ENCODE data around the gene PURA. TPM values are rescaled to one million over a fixed set of nuclear protein-coding genes. Genes with fewer than 3 reads are reported as not detected.

The PURA gene
- total RNA-seq (2014; rRNA removed; shearing (Covaris generic)): 9.9 and 11.3 TPM in 2 replicates

DNA sequence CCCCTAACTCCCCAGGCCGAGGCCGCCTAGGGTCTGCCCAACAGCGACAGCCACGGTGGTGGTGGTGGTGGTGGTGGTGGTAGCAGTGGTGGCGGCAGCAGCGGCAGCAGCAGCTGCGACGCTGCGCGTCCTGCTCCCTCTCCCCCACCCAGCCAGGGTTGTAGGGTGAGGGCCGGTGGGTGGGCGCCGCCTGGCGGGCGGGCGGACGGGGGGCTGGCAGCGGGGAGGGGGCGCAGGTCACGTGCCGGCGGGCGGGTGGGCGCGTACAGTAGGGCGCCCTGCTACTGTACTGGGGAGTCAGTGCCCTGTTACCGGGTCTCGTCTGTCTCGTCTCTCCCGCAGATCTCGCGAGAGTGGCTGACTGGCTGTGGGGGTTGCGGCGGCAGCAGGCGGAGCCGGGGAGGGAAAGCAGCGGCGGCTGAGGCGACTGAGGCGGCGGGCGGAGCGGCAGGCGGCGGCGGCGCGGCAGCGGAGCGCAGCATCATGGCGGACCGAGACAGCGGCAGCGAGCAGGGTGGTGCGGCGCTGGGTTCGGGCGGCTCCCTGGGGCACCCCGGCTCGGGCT, at the start of gene PURA:
Gene PURA, plus strand, starts transcription at position 411 of the 565 bp plus-strand sequence. Its CDS starts 73 bp downstream, at position 484.
- DNase-seq (ENCODE audit: low spot score): peak; percentile 92

DNA sequence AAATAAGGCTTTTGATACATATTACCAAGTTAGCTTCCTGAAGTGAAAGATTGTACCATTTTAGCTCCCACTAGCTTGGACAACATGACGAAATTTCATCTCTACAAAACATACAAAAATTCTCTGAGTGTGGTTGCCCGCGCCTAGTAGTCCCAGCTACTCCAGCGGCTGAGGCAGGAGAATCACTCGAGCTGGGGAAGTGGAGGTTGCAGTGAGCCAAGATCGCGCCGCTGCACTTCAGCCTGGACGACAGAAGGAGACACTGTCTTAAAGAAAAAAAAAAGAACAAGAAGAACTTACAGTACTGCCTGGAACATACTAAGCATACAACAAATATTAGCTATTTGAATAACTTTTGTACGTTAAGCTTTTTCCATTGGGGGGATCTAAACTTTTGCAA, 41.1 kb upstream of the PURA start:
- DNase-seq (ENCODE audit: low spot score): no peak

DNA sequence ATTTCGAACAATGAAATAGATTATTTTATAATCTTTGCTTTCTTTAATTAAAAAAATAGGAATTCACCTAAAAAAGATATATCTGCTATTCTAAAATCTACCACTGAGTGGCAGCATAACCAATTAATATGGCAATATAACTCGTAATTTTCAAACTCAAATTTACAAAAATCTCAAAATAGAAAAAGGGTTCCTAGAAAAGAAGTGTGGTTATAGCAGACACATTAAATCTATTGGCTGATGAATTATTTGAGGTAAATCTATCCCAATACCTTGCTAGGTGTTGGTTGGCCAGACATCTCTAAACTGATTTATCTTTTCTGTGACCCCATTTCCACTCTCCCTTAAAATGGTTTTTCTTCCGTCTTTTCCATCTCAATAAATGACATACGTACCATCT, 40.6 kb upstream of the PURA start:
- DNase-seq (ENCODE audit: low spot score): peak; percentile 42

DNA sequence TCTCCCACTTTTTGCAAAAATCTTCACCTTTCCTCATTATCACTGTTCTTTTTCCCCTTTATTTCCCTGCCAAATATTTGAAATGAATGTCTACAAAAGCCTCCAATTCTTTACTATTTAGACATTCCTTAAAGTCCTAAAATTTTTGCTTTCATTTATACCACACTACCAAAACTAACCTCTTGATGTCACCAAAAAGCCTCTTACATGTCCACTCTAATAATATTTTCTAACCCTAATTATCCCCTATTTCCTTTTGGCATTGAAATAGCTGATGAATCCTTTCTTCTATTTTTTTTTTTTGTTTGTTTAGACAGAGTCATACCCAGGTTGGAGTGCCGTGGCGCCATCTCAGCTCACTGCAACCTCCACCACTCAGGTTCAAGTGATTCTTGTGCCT, 38.5 kb upstream of the PURA start:
- DNase-seq (ENCODE audit: low spot score): peak; percentile 11

DNA sequence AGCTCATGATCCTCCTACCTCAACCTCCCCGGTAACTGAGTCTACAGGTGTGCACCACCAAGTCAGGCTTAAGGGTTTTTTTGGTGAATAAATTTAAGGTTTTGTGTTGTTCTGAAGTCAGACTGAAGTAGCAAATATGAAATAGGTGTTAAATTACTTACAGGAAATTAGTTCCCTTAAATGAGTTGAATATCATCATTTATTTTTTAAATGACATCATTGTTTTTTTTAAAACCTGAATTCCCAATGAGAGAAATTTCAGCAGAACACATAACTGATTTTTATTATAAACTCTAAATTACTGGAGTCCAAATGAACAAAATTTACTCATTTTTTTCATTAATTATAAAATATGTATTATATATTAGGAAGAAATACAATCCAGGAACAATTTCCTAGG, 37.8 kb upstream of the PURA start:
- DNase-seq (ENCODE audit: low spot score): no peak

DNA sequence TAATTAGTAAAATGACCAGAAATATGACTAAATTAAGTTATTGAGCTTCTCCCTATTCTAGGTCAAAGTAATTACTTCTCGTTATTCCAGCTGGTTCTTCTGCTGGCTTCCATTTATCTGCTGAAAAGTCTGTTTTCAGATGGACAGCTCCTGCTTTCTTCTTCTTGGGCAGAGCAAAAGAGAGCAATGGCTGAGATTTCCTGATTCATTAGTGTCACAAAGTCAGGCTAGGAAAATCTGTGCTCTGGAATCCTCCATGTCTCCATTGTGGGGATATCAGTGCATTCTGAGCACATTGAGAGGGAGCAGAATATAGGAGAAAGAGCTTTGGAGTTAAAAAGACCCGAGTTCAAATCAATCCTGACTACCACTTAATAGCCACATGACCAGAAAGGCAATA, 37.1 kb upstream of the PURA start:
- no peak for DNase-seq (ENCODE audit: low spot score)

DNA sequence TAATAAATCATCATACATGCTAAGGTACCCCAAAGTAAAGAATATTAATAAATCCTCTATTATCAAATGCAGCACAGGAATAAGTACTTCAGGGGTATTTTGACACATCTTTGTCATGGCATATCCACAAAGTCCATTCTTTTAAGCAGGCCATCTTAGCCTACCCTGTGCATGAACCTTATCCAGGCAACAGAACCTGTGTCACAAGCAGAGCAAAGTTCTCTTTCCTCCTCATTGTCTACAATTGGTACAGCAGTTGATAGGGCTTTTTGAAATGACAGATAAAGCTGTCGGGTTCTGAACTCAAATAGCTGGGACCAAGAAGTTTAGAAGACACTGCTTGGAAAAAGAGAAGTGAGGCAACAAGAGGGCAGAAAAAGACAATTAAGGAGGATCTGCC, 30.8 kb upstream of the PURA start:
- no peak for DNase-seq (ENCODE audit: low spot score)

DNA sequence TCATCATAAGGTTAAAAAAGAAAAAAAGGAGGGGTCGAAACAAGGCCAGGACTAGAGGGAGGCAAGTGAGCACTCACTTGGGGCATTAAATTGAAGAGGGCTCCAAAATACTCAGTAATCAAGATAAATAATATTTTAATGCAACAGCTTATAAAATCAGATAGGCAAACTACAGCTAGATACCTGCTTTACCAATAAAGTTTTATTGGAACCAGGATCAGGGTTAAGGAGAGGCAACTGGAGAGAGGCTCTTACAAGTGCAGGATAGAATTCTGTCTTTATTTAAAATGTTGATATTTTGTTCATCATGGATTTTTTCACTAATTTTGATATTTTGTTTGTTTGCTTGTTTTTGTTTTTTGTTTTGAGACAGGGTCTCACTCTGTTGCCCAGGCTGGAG, 30.3 kb upstream of the PURA start:
- DNase-seq (ENCODE audit: low spot score): no peak

DNA sequence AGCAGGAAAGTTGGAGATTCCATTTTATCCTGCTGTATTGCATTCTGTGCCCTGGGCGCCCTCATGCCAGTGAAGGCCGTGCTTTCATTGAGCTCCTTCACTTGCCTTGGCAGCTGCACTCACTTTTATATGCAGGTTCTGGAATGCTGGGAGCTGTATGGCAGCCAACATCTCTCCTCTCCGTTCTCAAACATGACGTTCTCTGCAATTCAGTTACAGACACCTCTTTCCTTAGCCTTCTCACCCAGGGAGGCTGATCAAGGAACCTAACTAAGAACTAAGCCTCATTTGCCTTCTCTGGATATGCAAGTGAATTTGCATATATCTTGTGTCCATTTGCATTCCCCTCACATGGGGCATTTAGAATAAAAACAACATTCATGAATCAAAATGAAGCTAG, 29.4 kb upstream of the PURA start:
- DNase-seq (ENCODE audit: low spot score): no peak

DNA sequence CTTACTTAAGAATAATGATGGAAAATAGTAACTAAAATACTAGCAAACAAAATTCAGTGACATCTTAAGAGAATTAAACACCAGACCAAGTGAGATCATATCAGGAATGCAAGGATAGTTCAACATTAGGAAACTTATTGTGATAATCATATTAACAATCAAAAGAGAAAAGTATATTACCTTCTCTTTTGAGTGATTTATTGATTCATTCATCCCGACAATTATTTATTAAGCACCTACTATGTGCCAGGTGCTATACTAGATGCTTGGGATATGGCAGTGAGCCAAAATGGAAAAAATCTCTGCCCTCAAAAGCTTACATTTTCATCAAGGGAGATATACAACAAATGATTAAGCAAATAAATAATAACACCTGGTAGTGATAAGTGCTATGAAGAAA, 23.7 kb upstream of the PURA start:
- no peak for DNase-seq (ENCODE audit: low spot score)

DNA sequence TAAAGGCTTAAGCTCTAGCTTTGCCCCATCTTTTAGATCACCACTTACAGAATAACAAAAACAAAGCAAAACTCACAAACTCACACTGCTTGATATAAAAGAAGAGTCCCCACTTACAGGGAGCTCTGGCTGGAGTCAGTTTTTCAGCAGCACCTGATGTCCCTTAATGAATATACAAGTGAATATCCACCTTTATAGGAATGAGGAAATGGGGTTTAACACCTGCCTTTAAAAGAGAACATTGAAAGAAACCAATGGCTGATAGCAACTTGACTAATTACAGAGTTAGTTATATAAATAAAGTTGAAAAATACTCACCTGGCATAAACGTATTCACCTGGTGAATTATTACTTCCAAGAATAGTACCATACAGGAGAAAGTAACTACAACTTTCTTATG, 20.7 kb upstream of the PURA start:
- no peak for DNase-seq (ENCODE audit: low spot score)

DNA sequence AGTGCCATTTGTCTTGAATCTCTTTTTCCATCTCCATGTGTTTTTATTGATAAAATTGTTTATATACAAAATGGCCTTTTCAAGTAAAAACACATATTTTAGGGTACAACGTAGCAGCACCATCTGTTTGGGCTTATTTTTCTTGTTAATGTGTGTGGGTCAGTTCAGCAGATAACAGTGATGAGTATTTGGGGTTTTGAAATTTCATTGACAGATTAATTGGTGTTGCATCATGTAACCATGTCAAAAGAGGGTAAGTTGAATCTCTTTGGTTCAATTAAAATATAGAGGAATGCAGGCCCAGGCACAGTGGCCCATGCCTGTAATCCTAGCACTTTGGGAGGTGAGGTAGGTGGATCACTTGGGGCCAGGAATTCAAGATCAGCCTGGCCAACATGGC, 20.0 kb upstream of the PURA start:
- DNase-seq (ENCODE audit: low spot score): no peak

DNA sequence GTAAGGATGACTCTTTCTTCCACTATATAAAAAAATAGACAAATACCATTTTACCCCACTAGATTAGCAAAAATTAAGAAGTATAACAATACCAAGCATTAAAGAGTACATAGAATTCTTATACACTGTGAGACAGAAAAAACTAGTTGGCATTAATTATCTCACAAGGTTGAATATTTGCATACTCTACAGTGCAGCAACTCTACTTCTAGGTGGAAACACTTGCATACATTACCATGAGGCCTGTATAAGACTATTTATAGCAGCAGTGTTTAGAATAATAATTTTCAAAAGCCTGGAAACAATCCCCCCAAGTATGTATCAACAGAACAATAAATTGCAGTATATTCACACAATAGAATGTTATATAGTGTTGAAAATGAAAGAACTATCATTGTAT, 19.0 kb upstream of the PURA start:
- no peak for DNase-seq (ENCODE audit: low spot score)

DNA sequence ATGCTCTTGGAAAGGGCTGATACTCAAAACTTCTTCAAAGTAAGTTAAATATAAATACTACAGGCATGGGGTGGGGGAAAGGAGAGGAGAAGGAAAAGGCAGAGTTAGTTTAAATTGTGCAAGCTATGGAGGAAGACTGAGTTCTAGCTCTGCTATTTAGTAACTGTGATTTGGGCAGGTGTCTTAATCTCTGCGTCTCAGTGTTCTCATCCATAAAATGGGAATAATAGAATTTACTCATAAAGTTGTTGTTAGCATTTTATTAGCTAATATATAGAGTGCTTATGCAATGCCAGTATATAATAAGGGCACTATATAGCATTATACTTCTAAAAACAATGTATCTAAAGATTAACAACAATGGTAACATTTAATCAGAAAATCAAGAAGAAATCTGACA, 12.7 kb upstream of the PURA start:
- DNase-seq (ENCODE audit: low spot score): no peak

DNA sequence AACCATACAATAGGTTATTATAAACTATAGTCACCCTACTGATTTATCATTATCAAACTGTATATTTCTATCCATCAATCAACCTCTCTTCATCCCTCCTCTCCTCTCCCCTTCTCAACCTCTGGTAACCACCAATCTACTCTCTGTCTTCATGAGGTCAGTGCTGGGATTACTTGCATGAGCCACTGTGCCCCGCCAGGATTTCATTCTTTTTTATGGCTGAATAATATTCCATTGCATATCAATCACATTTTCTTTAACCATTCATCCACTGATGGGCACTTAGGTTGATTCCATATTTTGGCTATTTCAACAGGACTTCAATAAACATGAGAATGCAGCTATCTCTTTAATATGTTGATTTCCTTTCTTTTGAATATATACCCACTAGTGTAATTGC, 10.8 kb upstream of the PURA start:
- DNase-seq (ENCODE audit: low spot score): no peak

DNA sequence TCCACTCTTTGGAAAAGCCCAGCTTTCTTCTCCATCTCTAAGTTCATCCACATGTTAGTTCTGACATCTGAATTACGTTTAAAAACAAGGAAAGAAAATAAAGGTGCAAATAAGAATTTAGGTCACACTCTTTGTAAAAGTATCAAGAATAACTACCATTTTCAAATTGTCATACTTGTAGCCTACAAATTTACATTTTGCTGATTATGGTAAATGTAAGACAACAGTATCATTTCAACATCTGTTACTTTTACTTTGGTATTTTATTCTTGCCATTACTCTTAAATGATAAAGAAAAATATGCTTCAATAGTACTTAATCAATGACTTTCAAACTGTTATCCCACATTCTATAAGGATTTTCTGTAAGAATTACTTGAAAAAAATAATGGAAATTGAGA, 9.8 kb upstream of the PURA start:
- DNase-seq (ENCODE audit: low spot score): no peak

DNA sequence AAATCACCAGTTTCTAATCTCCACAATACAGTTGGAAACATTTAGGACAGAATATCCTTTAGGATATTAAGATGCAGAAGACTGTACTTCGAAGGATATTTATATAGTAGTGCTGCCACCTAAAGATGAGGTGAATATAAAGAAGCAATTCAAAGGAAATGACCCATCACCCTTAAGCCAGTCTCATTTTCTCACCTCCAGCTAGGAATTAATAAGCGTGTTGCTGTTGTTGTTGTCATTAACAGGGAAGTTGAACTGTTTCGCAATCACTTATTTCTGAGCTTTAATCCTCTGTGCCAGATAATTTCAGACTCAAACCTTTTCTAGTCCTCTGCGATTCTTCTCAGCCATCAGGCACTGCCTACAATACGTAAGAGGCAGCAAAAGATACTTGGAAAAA, 7.8 kb upstream of the PURA start:
- DNase-seq (ENCODE audit: low spot score): peak; percentile 22

DNA sequence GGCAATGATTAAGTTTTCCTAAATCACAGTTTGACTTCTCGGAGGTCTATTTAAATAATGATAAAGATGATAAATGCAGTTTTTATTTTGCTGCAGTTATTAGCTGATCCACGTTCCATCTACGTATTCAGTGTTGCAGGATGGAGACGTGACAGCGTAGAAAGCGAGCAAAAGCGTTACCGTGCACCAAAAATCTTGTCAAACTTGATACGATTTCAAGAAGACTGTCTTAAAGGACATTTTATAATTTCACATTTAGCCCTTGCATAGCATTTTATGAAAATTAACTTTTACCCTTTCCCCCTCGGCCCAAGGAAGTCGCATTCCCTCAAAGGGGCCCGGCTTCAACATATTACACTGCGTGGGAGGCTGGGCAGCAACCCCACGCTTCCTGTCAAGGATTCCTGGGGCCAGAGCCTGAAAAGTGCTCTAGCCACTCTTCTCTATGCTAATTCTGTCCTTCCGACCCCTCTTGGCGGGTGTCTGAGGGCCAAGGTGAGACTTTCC, 7.1 kb upstream of the PURA start:
- DNase-seq (ENCODE audit: low spot score): no peak

DNA sequence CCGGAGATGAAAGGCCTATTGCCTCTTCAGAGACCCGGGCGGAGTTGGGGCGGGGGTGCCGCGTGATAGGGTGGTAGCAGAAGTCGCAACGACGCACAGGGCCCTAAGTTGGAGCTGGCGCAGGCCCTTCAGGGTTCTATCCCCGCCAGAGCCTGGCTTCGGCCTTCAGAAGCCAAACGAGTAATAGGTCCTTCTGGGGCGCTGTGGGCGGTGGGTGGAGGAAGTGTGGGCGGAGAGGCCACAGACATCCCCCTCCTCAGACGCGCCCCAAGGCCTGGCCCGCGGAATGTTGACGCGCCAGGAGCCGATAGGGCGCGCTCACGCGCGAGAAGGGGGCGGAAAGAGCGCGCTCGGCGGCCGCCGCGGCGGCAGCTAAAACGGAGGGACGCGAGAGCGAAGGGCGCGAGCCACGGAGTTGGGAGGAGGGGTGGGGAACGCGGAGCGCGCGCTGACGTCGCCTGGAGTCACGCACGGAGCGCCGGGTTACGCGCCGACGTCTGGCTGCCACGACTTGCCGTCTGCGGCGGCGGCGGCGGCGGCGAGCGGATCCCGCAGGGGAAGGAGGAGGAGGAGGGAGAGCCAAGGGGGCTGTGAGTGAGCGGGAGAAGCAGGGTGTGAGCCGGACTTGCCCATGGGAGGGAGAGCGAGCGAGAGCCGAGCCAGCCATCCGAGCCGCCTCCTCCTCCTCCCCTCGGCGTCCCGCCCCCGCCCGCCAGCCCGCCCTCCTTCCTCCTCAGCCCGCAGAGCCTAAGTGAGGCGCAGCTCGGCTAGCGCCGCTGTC, 6.4 kb upstream of the PURA start:
- peak; percentile 94 for DNase-seq (ENCODE audit: low spot score)

DNA sequence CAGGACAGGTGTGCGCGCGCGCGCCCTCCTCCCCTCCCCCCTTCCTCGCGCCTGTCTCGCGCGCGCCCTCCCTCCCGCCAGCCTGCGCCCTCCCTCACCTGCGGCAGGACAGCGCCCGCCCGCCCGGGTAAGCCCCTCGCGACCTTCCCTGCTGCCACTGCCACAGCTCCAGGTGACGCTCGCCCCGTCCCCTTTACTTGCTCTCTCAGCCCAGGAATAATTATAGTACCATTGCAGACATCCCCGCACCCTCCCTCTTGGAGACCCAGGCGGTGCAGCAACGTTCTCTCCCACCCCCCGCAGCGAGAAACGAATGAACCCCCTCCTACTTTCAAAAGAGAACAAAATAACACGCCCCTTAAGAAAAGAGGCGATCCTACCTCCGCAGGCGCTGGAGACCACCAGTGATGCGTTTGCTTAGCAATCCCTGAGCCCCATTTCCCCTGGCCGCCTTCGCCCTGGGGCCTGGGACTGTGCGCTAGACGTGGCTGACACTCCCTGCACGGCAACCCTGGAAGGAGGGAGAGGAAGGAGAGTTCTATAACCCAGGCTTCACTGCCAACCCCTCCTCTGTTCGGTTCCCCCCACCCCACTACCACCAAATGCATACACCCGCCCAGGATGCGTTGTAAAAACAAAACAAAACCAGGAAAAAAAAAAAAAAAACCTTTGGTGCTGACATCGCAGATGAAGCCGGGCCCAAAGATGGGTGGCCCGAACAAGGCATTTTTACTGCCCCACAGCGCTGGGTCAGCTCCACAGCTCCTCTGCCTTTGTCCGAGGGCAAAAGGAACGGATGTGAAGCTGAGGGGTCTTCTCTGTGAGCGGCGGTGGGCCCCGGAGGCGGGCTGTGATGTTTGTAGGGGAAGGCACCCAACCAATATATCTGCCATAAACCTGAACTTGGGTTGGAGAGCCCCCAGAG, 5.6 kb upstream of the PURA start:
- DNase-seq (ENCODE audit: low spot score): peak; percentile 50

DNA sequence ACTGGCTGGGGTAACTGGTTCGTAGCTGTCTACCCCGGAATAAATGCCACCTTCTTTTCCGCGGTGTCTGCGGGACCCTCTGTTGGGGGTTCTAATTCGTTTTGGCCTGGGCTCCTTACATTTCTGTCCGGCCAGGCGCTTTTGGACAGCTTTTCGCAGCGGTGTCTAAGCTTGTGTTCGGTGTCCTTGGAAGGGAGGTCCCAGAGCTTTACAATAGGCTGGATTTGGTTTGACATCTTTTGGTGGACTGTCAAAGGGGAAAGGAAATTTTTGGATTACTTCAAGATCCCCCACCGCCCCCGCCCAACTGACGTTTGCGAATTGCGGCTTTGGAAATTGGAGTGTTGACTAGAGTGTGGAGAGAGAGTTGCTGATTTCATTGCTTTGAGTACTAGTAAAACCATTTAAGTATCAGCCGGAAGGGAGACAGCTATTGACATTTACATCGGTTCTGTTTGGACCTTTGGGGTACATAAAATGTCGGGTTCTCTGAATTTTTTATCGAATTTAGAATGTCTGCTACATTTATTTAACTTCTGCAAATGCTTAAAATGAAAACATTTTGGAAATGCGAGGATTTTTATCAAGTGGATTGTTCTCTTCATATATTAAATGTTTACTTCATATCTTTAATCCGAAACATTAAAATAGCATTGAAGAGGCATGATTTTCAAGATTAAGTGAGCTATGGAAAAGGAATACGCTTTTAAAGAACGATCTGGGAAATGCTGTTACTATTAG, 4.7 kb upstream of the PURA start:
- DNase-seq (ENCODE audit: low spot score): peak; percentile 27
